Endothelial cell of umbilical vein (primary cell): ENCODE measurements around the gene TTN. TPM values are rescaled to one million over a fixed set of nuclear protein-coding genes. Genes with fewer than 3 reads are reported as not detected.

Source experiments
- BruUV-seq: library from RNA; stranded (reverse); fragments of 400-500 nt; replicated peaks from 2 replicates; lab custom pipeline; 2021; lab: Mats Ljungman, UMichigan
- CTCF ChIA-PET: fragments of 300-600, 350-600 bp; sonication (Branson Sonifier 250); formaldehyde crosslinking; loops from one replicate; lab custom pipeline; 2021; ENCODE audit warnings: antibody characterized with exemption, inconsistent platforms; lab: Charles Lee
- POLR2A ChIA-PET: fragments of 300-600, 350-600 bp; sonication (Branson Sonifier 250); formaldehyde crosslinking; loops from one replicate; lab custom pipeline; 2021; ENCODE audit warnings: antibody characterized with exemption, inconsistent platforms; lab: Charles Lee
- DNase-seq: peaks from one replicate; pipeline ENCODE4 v3.0.0-alpha.2; 2011; ENCODE audit warnings: low read depth, low spot score
- FAIRE-seq: peaks from 2 replicates; lab custom pipeline; 2011; peaks lifted over from hg19 to GRCh38; lab: Jason Lieb, UNC
- H2AFZ ChIP-seq: 2 replicates; pipeline ENCODE4 v1.6.0; 2012; ENCODE audit warnings: low read depth, low read length, control low read depth, inconsistent platforms
- H3K27ac ChIP-seq: 2 replicates; pipeline ENCODE4 v1.5.1; 2011; ENCODE audit warnings: low read depth, mild to moderate bottlenecking, control low read depth, low read length, moderate library complexity; ENCODE audit not compliant: insufficient read depth
- H3K27me3 ChIP-seq, 2 experiments: 2 replicates each; pipeline versions ENCODE4 v1.6.0 to v1.6.1; 2011; ENCODE audit warnings: low read length in 2 of 2, mixed read lengths in 1 of 2; ENCODE audit not compliant: control insufficient read depth in 2 of 2, insufficient read depth in 2 of 2
- H3K36me3 ChIP-seq, 2 experiments: 2 replicates in 1 of 2; 3 replicates in 1 of 2; pipeline ENCODE4 v1.5.1; 2011; ENCODE audit warnings: low read length in 2 of 2, mild to moderate bottlenecking in 1 of 2, moderate library complexity in 1 of 2; ENCODE audit not compliant: control insufficient read depth in 2 of 2, insufficient read depth in 2 of 2; ENCODE audit errors: extremely low read depth in 1 of 2
- H3K4me1 ChIP-seq: 3 replicates; pipeline ENCODE4 v1.5.1; 2011; ENCODE audit warnings: mild to moderate bottlenecking, low read length; ENCODE audit not compliant: control insufficient read depth, insufficient read depth; ENCODE audit errors: extremely low read depth
- H3K4me2 ChIP-seq: 2 replicates; pipeline ENCODE4 v1.6.1; 2011; ENCODE audit warnings: low read length, control low read depth, mixed read lengths; ENCODE audit not compliant: insufficient read depth
- H3K4me3 ChIP-seq, 3 experiments: fragments of 200-600 bp in 1 of 3; sonication (generic), shearing (Covaris generic) in 1 of 3; replicated peaks in 1 of 3; 2 replicates each; pipeline ENCODE4 v1.5.1; 2011 to 2016; ENCODE audit warnings: control low read depth in 3 of 3, low read length in 3 of 3, mild to moderate bottlenecking in 2 of 3, inconsistent platforms in 1 of 3, low read depth in 1 of 3, moderate library complexity in 1 of 3; ENCODE audit not compliant: insufficient read depth in 1 of 3
- H3K79me2 ChIP-seq: 2 replicates; pipeline ENCODE4 v1.6.0; 2012; ENCODE audit warnings: low read length, inconsistent platforms; ENCODE audit not compliant: control insufficient read depth, insufficient read depth
- H3K9ac ChIP-seq: replicated peaks from 2 replicates; pipeline ENCODE3; 2011; ENCODE audit warnings: low read length, control low read depth; ENCODE audit not compliant: insufficient read depth; ENCODE audit errors: extremely low read depth
- H3K9me1 ChIP-seq: replicated peaks from 3 replicates; pipeline ENCODE4 v1.6.0; 2011; ENCODE audit warnings: mild to moderate bottlenecking, low read length; ENCODE audit not compliant: control insufficient read depth, insufficient read depth; ENCODE audit errors: extremely low read depth
- H3K9me3 ChIP-seq: replicated peaks from 2 replicates; pipeline ENCODE4 v1.5.1; 2012; ENCODE audit warnings: low read length, inconsistent platforms; ENCODE audit not compliant: control insufficient read depth, insufficient read depth
- H4K20me1 ChIP-seq: replicated peaks from 2 replicates; pipeline ENCODE3; 2011; ENCODE audit warnings: mild to moderate bottlenecking, low read length; ENCODE audit not compliant: control insufficient read depth, insufficient read depth; ENCODE audit errors: extremely low read depth
- EZH2 ChIP-seq: IDR thresholded peaks from 2 replicates; pipeline ENCODE4 v1.6.1; 2012; ENCODE audit warnings: borderline replicate concordance, low read depth, mild to moderate bottlenecking, moderate library complexity, low read length, inconsistent platforms; ENCODE audit not compliant: severe bottlenecking
- FOS ChIP-seq: IDR thresholded peaks from 2 replicates; pipeline ENCODE4 v1.6.1; 2011; ENCODE audit warnings: mild to moderate bottlenecking, low read length, moderate library complexity, borderline replicate concordance; ENCODE audit not compliant: insufficient read depth
- GATA2 ChIP-seq: IDR thresholded peaks from 2 replicates; pipeline ENCODE4 v1.7.0; 2011; ENCODE audit warnings: low read depth, mild to moderate bottlenecking, moderate library complexity, mixed read lengths, low read length; ENCODE audit not compliant: insufficient read length, insufficient read depth
- JUN ChIP-seq: IDR thresholded peaks from 2 replicates; pipeline ENCODE4 v1.6.1; 2011; ENCODE audit warnings: borderline replicate concordance, low read depth; ENCODE audit not compliant: insufficient read length, insufficient read depth
- MYC ChIP-seq: IDR thresholded peaks from one replicate; pipeline ENCODE4 v1.6.1; 2011; ENCODE audit warnings: mild to moderate bottlenecking, low read depth, low read length
- POLR2A ChIP-seq: IDR thresholded peaks from 2 replicates; pipeline ENCODE4 v1.6.1; 2012; ENCODE audit warnings: low read depth, mild to moderate bottlenecking, control low read depth, low read length
- POLR2AphosphoS5 ChIP-seq: IDR thresholded peaks from 2 replicates; pipeline ENCODE4 v1.6.1; 2012; ENCODE audit warnings: low read depth, mild to moderate bottlenecking, control low read depth, low read length, moderate library complexity; ENCODE audit not compliant: insufficient read depth
- dilution Hi-C: fragments of 300-500 bp; cut with MboI; formaldehyde crosslinking; loops from one replicate; pipeline ENCODE4 v1.15.0; 2019; ENCODE audit warnings: low sequenced_read_pairs; ENCODE audit not compliant: extremely low pct_ligation_motif_present
- intact Hi-C: fragments of 100-400 bp; cut with micrococcal nuclease; formaldehyde crosslinking; loops from one replicate; pipeline ENCODE4 v1.10.0; 2022
- polyA plus RNA-seq, 4 experiments: library from polyadenylated mRNA; depleted of rRNA in 3 of 4; stranded (reverse) in 3 of 4; unstranded in 1 of 4; fragments of >200 nt; gene quantifications; 2 replicates each; pipeline versions ENCODE4 v1.2.1 to v1.2.3, GENCODE V29; 2011 to 2012; ENCODE audit warnings: missing spikeins in 1 of 4
- total RNA-seq: library from RNA; stranded (reverse); gene quantifications from 2 replicates; pipeline ENCODE4 v1.2.3, GENCODE V29; 2021
- TF ChIP-seq, protein P1 (sequence below): IDR thresholded peaks from 2 replicates; pipeline ENCODE4 v1.6.1; 2011; ENCODE audit not compliant: insufficient read depth, insufficient read length
- TF ChIP-seq, protein P2 (sequence below), 2 donors: IDR thresholded peaks; 1 replicate in 1 of 2; 2 replicates in 1 of 2; pipeline ENCODE4 v1.5.1; 2011; ENCODE audit warnings: low read length in 2 of 2, mild to moderate bottlenecking in 2 of 2, moderate library complexity in 2 of 2, control low read depth in 1 of 2, inconsistent platforms in 1 of 2, low read depth in 1 of 2; ENCODE audit not compliant: insufficient read depth in 1 of 2; ENCODE audit errors: extremely low read depth in 1 of 2

Gene TTN
- total and polyA plus RNA-seq, 2 donors (not counting 3 experiments of a cell fraction or from before 2014, with no cell fraction given): 0.11 to 0.49 TPM

DNA sequence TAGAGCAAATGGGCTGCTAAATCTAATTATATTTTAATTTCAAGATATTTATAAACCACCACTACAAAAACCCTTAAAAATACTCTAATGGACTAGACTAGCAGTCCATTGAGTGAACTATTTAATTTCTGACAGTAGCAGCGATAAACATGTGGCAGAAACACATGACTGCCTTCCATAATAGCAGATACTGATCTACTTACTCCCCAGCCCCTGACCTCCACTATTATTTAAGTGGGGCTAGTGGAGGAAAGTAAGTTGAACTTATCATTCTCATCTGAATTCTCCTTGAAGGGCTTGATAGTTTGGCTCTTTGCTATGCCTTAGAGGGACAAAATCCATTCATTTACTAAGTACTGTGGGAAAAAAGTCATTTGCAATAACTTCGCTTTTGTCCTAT is 90.8 kb downstream of the TTN start:
- no peak for FAIRE-seq
- H2AFZ ChIP-seq: no peak overlapping the region
- no peaks in the 10 kb centered on the region for H3K9me3 ChIP-seq
- H3K4me1 ChIP-seq: no peaks in the 10 kb centered on the region
- no TSS peak for BruUV-seq
- no peaks in the 10 kb centered on the region for H4K20me1 ChIP-seq
- DNase-seq: no peak
- no peaks in the 10 kb centered on the region for H3K79me2 ChIP-seq
- CTCF ChIA-PET: interaction anchor here (1.3 kb wide), 1 partner anchor 16 kb away, joined by 6 read pairs; no protein-coding TSS in a partner anchor
- H3K27ac ChIP-seq: no peak overlapping the region
- H3K27me3 ChIP-seq: no peaks in the 10 kb centered on the region
- H3K4me2 ChIP-seq: no peak overlapping the region
- intact Hi-C loops (no loop called here), dilution Hi-C loops (no loop called here)
- no peak overlapping the region for H3K4me3 ChIP-seq
- TF ChIP-seq, protein P1, sequence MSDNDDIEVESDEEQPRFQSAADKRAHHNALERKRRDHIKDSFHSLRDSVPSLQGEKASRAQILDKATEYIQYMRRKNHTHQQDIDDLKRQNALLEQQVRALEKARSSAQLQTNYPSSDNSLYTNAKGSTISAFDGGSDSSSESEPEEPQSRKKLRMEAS: no peak
- TF ChIP-seq JUN (no peak), EZH2 (no peak), FOS (no peak), GATA2 (no peak), POLR2A (no peak), MYC (no peak), POLR2AphosphoS5 (no peak)
- TF ChIP-seq, protein P2, sequence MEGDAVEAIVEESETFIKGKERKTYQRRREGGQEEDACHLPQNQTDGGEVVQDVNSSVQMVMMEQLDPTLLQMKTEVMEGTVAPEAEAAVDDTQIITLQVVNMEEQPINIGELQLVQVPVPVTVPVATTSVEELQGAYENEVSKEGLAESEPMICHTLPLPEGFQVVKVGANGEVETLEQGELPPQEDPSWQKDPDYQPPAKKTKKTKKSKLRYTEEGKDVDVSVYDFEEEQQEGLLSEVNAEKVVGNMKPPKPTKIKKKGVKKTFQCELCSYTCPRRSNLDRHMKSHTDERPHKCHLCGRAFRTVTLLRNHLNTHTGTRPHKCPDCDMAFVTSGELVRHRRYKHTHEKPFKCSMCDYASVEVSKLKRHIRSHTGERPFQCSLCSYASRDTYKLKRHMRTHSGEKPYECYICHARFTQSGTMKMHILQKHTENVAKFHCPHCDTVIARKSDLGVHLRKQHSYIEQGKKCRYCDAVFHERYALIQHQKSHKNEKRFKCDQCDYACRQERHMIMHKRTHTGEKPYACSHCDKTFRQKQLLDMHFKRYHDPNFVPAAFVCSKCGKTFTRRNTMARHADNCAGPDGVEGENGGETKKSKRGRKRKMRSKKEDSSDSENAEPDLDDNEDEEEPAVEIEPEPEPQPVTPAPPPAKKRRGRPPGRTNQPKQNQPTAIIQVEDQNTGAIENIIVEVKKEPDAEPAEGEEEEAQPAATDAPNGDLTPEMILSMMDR (IDR thresholded peaks at IDR 0.05; ENCODE audit: extremely low read depth in 1 of 2, insufficient read depth in 1 of 2, low read depth in 1 of 2, low read length in 2 of 2): no peak
- no peaks in the 10 kb centered on the region for H3K9me1 ChIP-seq
- POLR2A ChIA-PET: no interaction called here
- no peaks in the 10 kb centered on the region for H3K36me3 ChIP-seq
- H3K9ac ChIP-seq: no peak overlapping the region
